ENCODE data around the gene SCAI. TPM values are rescaled to one million over a fixed set of nuclear protein-coding genes. Genes with fewer than 3 reads are reported as not detected.

Gene SCAI
- total and polyA plus RNA-seq, 9 of the 15 experiments (the other 6 are each of a cell fraction or from before 2014, with no cell fraction given) = 0.70 to 12.4 (median 4.2) TPM

DNA sequence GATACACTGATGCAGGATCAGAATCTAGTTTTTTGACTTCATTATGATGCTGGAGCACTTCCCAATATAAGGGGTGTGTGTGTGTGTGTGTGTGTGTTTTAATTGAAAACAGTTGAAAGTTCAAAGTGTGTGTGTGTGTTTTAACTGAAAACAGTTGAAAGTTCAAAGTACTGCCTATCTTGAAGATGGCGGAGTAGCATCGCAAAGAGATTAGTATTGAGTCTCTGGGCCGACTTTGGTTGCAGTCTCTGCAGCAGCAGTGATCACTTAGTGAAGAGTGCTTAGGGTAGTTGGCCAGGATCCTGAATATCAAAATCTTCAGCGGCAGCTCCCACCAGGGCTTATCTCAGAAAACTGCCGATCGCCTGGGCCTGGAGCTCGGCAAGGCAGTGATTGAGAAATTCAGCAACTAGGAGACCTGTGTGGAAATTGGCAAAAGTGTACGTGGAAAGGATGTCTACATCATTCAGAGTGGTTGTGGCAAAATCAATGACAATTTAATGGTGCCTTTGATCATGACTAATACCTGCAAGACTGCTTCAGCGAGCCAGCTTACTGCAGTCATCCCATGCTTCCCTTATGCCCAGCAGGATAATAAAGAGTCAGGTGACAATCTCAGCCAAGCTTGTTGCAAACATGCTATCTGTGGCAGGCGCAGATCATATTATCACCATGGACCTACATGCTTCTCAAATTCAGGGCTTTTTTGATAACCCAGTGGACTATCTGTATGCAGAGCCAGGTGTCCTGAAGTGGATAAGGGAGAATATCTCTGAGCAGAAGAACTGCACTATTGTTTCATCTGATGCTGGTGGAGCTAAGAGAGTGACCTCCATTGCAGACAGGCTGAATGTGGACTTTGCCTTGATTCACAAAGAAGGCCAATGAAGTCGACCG, 7.3 kb upstream of the SCAI start (continued):
- TF ChIP-seq, protein P1, sequence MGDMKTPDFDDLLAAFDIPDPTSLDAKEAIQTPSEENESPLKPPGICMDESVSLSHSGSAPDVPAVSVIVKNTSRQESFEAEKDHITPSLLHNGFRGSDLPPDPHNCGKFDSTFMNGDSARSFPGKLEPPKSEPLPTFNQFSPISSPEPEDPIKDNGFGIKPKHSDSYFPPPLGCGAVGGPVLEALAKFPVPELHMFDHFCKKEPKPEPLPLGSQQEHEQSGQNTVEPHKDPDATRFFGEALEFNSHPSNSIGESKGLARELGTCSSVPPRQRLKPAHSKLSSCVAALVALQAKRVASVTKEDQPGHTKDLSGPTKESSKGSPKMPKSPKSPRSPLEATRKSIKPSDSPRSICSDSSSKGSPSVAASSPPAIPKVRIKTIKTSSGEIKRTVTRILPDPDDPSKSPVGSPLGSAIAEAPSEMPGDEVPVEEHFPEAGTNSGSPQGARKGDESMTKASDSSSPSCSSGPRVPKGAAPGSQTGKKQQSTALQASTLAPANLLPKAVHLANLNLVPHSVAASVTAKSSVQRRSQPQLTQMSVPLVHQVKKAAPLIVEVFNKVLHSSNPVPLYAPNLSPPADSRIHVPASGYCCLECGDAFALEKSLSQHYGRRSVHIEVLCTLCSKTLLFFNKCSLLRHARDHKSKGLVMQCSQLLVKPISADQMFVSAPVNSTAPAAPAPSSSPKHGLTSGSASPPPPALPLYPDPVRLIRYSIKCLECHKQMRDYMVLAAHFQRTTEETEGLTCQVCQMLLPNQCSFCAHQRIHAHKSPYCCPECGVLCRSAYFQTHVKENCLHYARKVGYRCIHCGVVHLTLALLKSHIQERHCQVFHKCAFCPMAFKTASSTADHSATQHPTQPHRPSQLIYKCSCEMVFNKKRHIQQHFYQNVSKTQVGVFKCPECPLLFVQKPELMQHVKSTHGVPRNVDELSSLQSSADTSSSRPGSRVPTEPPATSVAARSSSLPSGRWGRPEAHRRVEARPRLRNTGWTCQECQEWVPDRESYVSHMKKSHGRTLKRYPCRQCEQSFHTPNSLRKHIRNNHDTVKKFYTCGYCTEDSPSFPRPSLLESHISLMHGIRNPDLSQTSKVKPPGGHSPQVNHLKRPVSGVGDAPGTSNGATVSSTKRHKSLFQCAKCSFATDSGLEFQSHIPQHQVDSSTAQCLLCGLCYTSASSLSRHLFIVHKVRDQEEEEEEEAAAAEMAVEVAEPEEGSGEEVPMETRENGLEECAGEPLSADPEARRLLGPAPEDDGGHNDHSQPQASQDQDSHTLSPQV (IDR thresholded peaks at IDR 0.05) = no peak
- TF ChIP-seq TCF3 (CRISPR knock-in tag; IDR thresholded peaks at IDR 0.05) (peak; percentile 67), PTTG1 (tag; IDR thresholded peaks at IDR 0.05; ENCODE audit: low read depth) (no peak), ZNF133 (CRISPR knock-in tag; IDR thresholded peaks at IDR 0.05) (no peak), POLR2AphosphoS5 (IDR thresholded peaks at IDR 0.05; ENCODE audit: control insufficient read depth, insufficient read depth, low read depth, low read length) (0 out of 2 replicates have a peak, but pooled peaks have one; percentile 49), SMC3 (conservative IDR thresholded peaks at IDR 0.05; ENCODE audit: insufficient read depth, low read depth, low read length) (no peak), DACH1 (IDR thresholded peaks at IDR 0.05; ENCODE audit: partially characterized antibody) (no peak), E2F6 (IDR thresholded peaks at IDR 0.05; ENCODE audit: borderline replicate concordance in 1 of 2, extremely low read depth in 1 of 2, insufficient read depth in 1 of 2, insufficient read length in 1 of 2, low read depth in 1 of 2, low read length in 1 of 2, poor library complexity in 1 of 2, severe bottlenecking in 1 of 2) (no peak), FOS (IDR thresholded peaks at IDR 0.05; ENCODE audit: extremely low read depth, insufficient read length) (no peak), PREB (CRISPR knock-in tag; IDR thresholded peaks at IDR 0.05) (no peak), TFAP4 (CRISPR knock-in tag; IDR thresholded peaks at IDR 0.05; ENCODE audit: borderline replicate concordance) (no peak), NUFIP1 (IDR thresholded peaks at IDR 0.05; ENCODE audit: partially characterized antibody) (no peak), FOXA1 (IDR thresholded peaks at IDR 0.05; ENCODE audit: borderline replicate concordance) (no peak), ZNF77 (CRISPR knock-in tag; IDR thresholded peaks at IDR 0.05) (no peak), ETS2 (tag; IDR thresholded peaks at IDR 0.05; ENCODE audit: borderline replicate concordance, poor library complexity, severe bottlenecking) (no peak), WHSC1 (IDR thresholded peaks at IDR 0.05; ENCODE audit: low read length) (no peak), MTA2 (IDR thresholded peaks at IDR 0.05; ENCODE audit: low read depth) (no peak), TAL1 (IDR thresholded peaks at IDR 0.05) (peak; percentile 74)

Data from K562 (cell line).